Stimulated activated CD8-positive, alpha-beta memory T cell treated with anti-CD3 and anti-CD28 coated beads, Interleukin-4, amount 100 ng/mL, for 48 hours (primary cell): ENCODE measurements around the gene TOP3A.
A peak's percentile ranks its signal among the peaks of the same experiment; 100 is the strongest.

ENCODE experiments used
- DNase-seq: peaks from one replicate; pipeline ENCODE4 v3.0.0-alpha.2; 2020

Gene TOP3A

DNA sequence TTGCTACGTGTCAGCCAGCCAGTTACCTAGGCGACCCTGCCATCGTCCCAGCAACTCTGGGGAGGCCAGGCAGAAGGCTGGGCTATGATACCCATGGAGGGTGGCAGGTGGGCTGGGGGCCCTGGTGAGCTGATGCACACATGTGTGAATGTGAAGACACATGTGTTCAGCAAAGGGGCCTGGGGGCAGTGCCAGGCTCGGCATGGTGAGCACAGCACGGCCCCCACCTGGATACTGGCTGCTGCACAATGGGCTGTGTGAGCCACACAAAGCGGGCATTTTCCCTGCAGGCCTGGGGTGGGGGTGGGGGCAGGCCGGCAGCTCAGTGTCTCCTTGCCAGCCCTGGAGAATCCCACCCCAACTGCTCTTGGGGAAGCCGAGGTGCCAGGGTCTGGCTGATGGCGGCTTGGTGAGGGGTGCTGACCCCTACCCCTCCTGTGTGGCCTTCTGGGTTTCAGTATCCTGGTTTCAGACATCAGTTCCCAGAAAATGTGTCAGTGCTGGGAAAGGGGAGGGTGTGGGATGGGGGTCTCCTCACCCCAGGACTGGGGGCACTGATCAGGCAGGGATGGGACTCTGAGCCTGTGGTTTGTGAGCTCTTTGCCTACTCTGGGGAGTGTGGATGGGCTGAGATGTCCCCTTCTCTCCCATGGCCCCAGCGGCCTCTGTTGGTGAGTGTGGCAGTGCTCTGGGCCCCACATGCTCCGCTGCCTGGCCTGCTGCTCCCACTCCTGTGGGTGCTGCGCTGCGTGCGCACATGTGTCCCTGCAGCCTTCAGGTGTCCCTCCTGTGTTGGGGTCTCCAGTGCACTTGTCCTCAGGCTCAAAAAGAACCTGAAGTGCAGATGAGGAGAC is 84.3 kb downstream of the TOP3A start:
- DNase-seq: no peak

- no peak for DNase-seq
Measured at GRCh38 chr17:18229771-18230170, 85.0 kb downstream of the TOP3A start.

- DNase-seq: no peak
Measured at GRCh38 chr17:18229254-18229653, 85.5 kb downstream of the TOP3A start.

DNA sequence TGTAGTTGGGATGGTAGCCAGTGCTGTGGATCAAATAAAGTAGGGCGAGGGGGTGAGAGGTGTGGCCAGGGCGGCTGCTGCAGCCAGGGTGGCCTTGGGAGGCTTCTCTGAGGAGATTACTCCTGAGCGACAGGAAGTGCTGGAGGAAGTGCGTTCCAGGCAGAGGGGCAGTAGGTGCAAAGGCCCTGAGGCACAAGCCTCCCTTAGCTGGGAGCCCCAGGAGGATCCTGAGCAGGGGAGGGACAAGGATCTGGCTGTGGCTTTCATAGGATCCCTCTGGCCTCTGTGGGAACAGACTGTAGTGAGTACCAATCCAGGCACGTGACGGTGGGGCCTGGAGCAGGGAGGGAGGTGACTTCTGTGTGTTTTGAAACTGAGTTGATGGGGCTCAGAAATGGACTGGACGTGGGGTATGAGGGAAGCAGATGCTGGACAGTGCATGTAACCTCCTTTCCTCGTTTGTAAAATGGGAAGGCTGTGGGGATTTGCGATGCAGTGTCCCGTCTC is 86.6 kb downstream of the TOP3A start:
- DNase-seq: no peak

GRCh38 chr17:18227635-18228034 is 87.2 kb downstream of the TOP3A start:
- DNase-seq: no peak

- DNase-seq: peak; percentile 33
Measured at GRCh38 chr17:18226284-18226945, 88.4 kb downstream of the TOP3A start.

DNA sequence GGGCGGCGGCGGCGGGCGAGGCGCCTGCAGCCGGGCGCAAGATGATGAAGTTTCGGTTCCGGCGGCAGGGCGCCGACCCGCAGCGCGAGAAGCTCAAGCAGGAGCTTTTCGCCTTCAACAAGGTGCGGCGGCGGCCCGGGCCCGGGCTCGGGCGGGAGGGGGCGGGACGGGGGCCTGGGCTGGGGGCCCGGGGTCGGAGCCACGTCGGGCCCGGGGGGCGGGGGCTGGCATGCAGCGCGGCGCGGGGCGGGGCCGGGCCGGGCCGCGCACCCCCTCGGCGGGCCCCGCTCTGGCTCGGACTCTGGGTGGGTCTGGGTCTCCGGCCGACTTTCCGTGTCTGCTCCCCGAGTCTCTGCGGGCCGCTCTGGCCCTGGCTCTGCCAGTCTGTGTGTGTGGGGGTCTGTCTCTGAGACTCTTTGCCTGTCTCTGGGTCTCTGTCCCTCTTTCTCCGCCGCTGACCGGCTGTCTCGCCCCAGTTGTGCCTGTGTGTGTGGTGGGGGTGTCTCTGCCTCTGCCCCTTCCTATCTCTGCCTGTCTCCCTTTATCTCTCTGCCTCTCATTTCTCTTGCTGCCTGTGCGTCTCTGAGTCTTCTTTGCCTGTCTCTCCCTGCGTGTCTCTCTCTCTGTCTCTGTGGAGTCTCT is 89.0 kb downstream of the TOP3A start:
- no peak for DNase-seq

GRCh38 chr17:18225121-18225641 is 89.6 kb downstream of the TOP3A start, which contains the start of gene LLGL1:
TSS of gene LLGL1 (plus strand) at chr17:18225635. CDS start at chr17:18225683, 48 bp downstream.
- peak; percentile 96 for DNase-seq

- DNase-seq: no peak
Measured at GRCh38 chr17:18224387-18225120, 90.2 kb downstream of the TOP3A start.

- no peak for DNase-seq
Measured at GRCh38 chr17:18224053-18224386, 90.8 kb downstream of the TOP3A start.
